ENCODE measurements around the gene IRAK1.

Gene IRAK1

GRCh38 chrX:153974726-153975286, 44.9 kb downstream of the IRAK1 start:
- no peak for DNase-seq
- in situ Hi-C loops (cut with MboI; ENCODE audit: low pct_unique_long_range_greater_than_20kb, low sequenced_read_pairs), result no loop called here

GRCh38 chrX:153974003-153974725, 45.5 kb downstream of the IRAK1 start:
- in situ Hi-C loops (cut with MboI; ENCODE audit: low pct_unique_long_range_greater_than_20kb, low sequenced_read_pairs), result no loop called here
- DNase-seq, result no peak

GRCh38 chrX:153973127-153974002, 46.3 kb downstream of the IRAK1 start:
- in situ Hi-C loops (cut with MboI; ENCODE audit: low pct_unique_long_range_greater_than_20kb, low sequenced_read_pairs), result no loop called here
- DNase-seq, result no peak

- DNase-seq, result peak; percentile 95
- in situ Hi-C loops (cut with MboI; ENCODE audit: low pct_unique_long_range_greater_than_20kb, low sequenced_read_pairs), result no loop called here
Observed at GRCh38 chrX:153972368-153973126, 47.2 kb downstream of the IRAK1 start, which contains the start of gene TMEM187. Gene TMEM187 (plus strand): TSS chrX:153972754. CDS start chrX:153982063, 9,309 bp downstream.

GRCh38 chrX:153971450-153972367, 48.0 kb downstream of the IRAK1 start, which contains the start of gene HCFC1:
Gene HCFC1 (minus strand): TSS chrX:153971818. CDS start chrX:153970840, 978 bp downstream.
- DNase-seq, result peak; percentile 98
- in situ Hi-C loops (cut with MboI; ENCODE audit: low pct_unique_long_range_greater_than_20kb, low sequenced_read_pairs), result no loop called here

GRCh38 chrX:153971124-153971449, 48.6 kb downstream of the IRAK1 start:
- peak; percentile 94 for DNase-seq
- in situ Hi-C loops (cut with MboI; ENCODE audit: low pct_unique_long_range_greater_than_20kb, low sequenced_read_pairs), result no loop called here

- DNase-seq, result peak; percentile 69
- in situ Hi-C loops (cut with MboI; ENCODE audit: low pct_unique_long_range_greater_than_20kb, low sequenced_read_pairs), result no loop called here
Observed at GRCh38 chrX:153970357-153971123, 49.2 kb downstream of the IRAK1 start.

- peak; percentile 45 for DNase-seq
- in situ Hi-C loops (cut with MboI; ENCODE audit: low pct_unique_long_range_greater_than_20kb, low sequenced_read_pairs), result no loop called here
Observed at GRCh38 chrX:153969904-153970356, 49.8 kb downstream of the IRAK1 start.

GRCh38 chrX:153969125-153969903, 50.4 kb downstream of the IRAK1 start:
- in situ Hi-C loops (cut with MboI; ENCODE audit: low pct_unique_long_range_greater_than_20kb, low sequenced_read_pairs), result no loop called here
- DNase-seq, result peak; percentile 45

- in situ Hi-C loops (cut with MboI; ENCODE audit: low pct_unique_long_range_greater_than_20kb, low sequenced_read_pairs), result no loop called here
- peak; percentile 66 for DNase-seq
Observed at GRCh38 chrX:153968754-153969124, 51.0 kb downstream of the IRAK1 start.

GRCh38 chrX:153968255-153968654, 51.4 kb downstream of the IRAK1 start:
- in situ Hi-C loops (cut with MboI; ENCODE audit: low pct_unique_long_range_greater_than_20kb, low sequenced_read_pairs), result no loop called here
- no peak for DNase-seq

- DNase-seq, result peak; percentile 75
Observed at GRCh38 chrX:153967536-153968224, 52.0 kb downstream of the IRAK1 start.

GRCh38 chrX:153966841-153967535, 52.7 kb downstream of the IRAK1 start:
- in situ Hi-C loops (cut with MboI; ENCODE audit: low pct_unique_long_range_greater_than_20kb, low sequenced_read_pairs), result no loop called here

More at GRCh38 chrX:153967536-153968224, 52.0 kb downstream of the IRAK1 start:
- in situ Hi-C loops (cut with MboI; ENCODE audit: low pct_unique_long_range_greater_than_20kb, low sequenced_read_pairs), result no loop called here

GRCh38 chrX:153966283-153966688, 53.4 kb downstream of the IRAK1 start:
- no peak for DNase-seq
- in situ Hi-C loops (cut with MboI; ENCODE audit: low pct_unique_long_range_greater_than_20kb, low sequenced_read_pairs), result no loop called here

More at GRCh38 chrX:153966841-153967535, 52.7 kb downstream of the IRAK1 start:
- no peak for DNase-seq

GRCh38 chrX:153965406-153965805, 54.3 kb downstream of the IRAK1 start:
- no peak for DNase-seq
- in situ Hi-C loops (cut with MboI; ENCODE audit: low pct_unique_long_range_greater_than_20kb, low sequenced_read_pairs), result no loop called here

GRCh38 chrX:153964105-153964504, 55.6 kb downstream of the IRAK1 start:
- DNase-seq, result no peak
- in situ Hi-C loops (cut with MboI; ENCODE audit: low pct_unique_long_range_greater_than_20kb, low sequenced_read_pairs), result no loop called here
